Psoas muscle (tissue), 8 donors: ENCODE measurements around the gene SLC25A25. TPM values are rescaled to one million over a fixed set of nuclear protein-coding genes. Genes with fewer than 3 reads are reported as not detected.

Source experiments
- ATAC-seq, 4 donors: fragments of 200-7000 bp; cut with Tn5 transposase; one replicate each; pipeline ENCODE4 v1.9.1; 2020; ENCODE audit warnings: moderate library complexity in 3 of 4, mild to moderate bottlenecking in 2 of 4
- DNase-seq, 2 donors: peaks; one replicate each; pipeline ENCODE4 v3.0.0-alpha.2; 2020
- H3K27ac ChIP-seq: fragments of 200-600 bp; one replicate; pipeline ENCODE4 v1.8.0; 2022
- H3K27me3 ChIP-seq, 3 donors: fragments of 200-600 bp in 1 of 3; one replicate each; pipeline versions ENCODE4 v1.6.1 to v1.8.0; 2013 to 2022; ENCODE audit warnings: low read length in 2 of 3, mild to moderate bottlenecking in 2 of 3, moderate library complexity in 1 of 3; ENCODE audit not compliant: insufficient read depth in 3 of 3
- H3K36me3 ChIP-seq, 2 donors: fragments of 200-600 bp in 1 of 2; one replicate each; pipeline versions ENCODE4 v1.6.1 to v1.8.0; 2013 to 2022; ENCODE audit warnings: low read depth in 1 of 2, mild to moderate bottlenecking in 1 of 2, moderate library complexity in 1 of 2; ENCODE audit not compliant: insufficient read depth in 1 of 2
- H3K4me1 ChIP-seq: fragments of 200-600 bp; one replicate; pipeline ENCODE4 v1.8.0; 2022
- H3K4me3 ChIP-seq: fragments of 200-600 bp; one replicate; pipeline ENCODE4 v1.8.0; 2022; ENCODE audit warnings: mild to moderate bottlenecking
- H3K9me3 ChIP-seq: fragments of 200-600 bp; one replicate; pipeline ENCODE4 v1.8.0; 2022
- WGBS, 3 donors: extraction: QIAGEN DNeasy Blood & Tissue Kit; methylation state at CpG; one replicate each; pipeline versions ENCODE4 v1.1.6 to v1.1.7; 2013; 5-methylcytosine and 5-hydroxymethylcytosine counted together
- intact Hi-C, 2 donors: fragments of 100-400 bp; cut with DNase I; formaldehyde crosslinking; loops; one replicate each; pipeline versions ENCODE4 v1.11.0 to v1.14.2; 2022
- polyA plus RNA-seq, 3 donors: library from polyadenylated mRNA; stranded (reverse); fragments of 200-250 nt; gene quantifications; one replicate each; pipeline ENCODE4 v1.2.3, GENCODE V29; 2013
- total RNA-seq, 4 donors: library from RNA; stranded (reverse); fragmentation: NEBNext Ultra II Directional in 2 of 4; extraction: Animal tissue kit (Norgen Biotek cat#: 25700) in 2 of 4; gene quantifications; one replicate each; pipeline versions ENCODE4 v1.2.1 to v1.2.4, GENCODE V29; 2021 to 2023
- TF ChIP-seq, protein P1 (sequence below): fragments of 200-600 bp; IDR thresholded peaks from one replicate; pipeline ENCODE4 v1.8.0; 2022; ENCODE audit warnings: antibody characterized with exemption
- donor health status: healthy with polysubstance abuse.
- donor health status: DM: no; HTN: no; CAD: no; lungs with moderate emphysema.
- donor health status: Bipolar disorder and iron deficiency.
- donor health status: healthy.
- donor health status: DM: yes; HTN: yes; CAD: no.
- donor health status: DM: no; HTN: no; CAD: no.
- donor health status: DM: no; HTN: no; CAD: no.
- donor health status: DM: yes; HTN: yes; CAD: no.

Gene SLC25A25
- total and polyA plus RNA-seq, 7 donors, result 3.6 to 50.3 (median 10.6) TPM

DNA sequence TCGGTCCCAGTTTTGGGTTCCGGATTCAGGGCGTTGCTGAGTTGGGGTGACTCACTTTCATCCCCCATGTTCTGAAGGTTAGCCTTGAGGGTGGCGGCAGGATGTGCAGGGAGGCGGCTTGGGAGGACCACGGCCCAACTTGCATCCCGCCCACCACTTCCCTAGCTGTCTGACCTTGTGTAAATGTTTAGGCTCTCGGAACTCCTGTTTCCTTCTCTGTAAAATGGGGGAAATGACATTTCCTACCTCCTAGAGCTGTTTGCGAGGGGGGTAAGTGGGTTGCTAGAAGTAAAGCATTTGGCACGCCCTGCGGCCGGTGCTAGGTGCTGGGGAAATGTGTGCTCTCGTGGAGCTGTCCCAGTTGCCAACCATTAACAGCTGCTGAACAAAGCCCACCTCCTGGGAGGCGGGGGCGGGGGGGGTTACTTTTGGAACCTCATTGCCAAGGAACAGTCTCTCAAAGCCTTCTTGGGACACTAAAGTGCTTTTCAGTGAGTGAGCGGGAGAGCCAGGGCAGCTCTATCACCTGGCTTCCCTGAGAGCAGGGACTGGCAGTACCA is 32.0 kb downstream of the SLC25A25 start:
- Histone ChIP-seq H3K4me1 (peaks cover 79% of the 10 kb centered on the region), H3K36me3 (peaks cover 0 to 38% of the 10 kb centered on the region in 2 donors), H3K4me3 (peak overlapping the region; percentile 70), H3K27me3 (no peaks in the 10 kb centered on the region), H3K27ac (peak overlapping the region; percentile 97), H3K9me3 (no peaks in the 10 kb centered on the region)
- no peak for ATAC-seq
- TF ChIP-seq, protein P1, sequence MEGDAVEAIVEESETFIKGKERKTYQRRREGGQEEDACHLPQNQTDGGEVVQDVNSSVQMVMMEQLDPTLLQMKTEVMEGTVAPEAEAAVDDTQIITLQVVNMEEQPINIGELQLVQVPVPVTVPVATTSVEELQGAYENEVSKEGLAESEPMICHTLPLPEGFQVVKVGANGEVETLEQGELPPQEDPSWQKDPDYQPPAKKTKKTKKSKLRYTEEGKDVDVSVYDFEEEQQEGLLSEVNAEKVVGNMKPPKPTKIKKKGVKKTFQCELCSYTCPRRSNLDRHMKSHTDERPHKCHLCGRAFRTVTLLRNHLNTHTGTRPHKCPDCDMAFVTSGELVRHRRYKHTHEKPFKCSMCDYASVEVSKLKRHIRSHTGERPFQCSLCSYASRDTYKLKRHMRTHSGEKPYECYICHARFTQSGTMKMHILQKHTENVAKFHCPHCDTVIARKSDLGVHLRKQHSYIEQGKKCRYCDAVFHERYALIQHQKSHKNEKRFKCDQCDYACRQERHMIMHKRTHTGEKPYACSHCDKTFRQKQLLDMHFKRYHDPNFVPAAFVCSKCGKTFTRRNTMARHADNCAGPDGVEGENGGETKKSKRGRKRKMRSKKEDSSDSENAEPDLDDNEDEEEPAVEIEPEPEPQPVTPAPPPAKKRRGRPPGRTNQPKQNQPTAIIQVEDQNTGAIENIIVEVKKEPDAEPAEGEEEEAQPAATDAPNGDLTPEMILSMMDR, result no peak
- 25 to 31% (median 27%) methylated on average over 16 of the region's 16 CpGs for WGBS, 3 donors
- intact Hi-C loops, result loop anchor here in 1 of 2 donors (5.0 kb wide), 1 partner anchor 43 kb away; no protein-coding TSS in a partner anchor
- DNase-seq, result peak in 1 of 2 donors; percentile 71

- no peak for ATAC-seq
- WGBS, 3 donors, result 30 to 36% (median 35%) methylated on average over 10 of the region's 10 CpGs
- TF ChIP-seq, protein P1, result no peak
- DNase-seq, result no peak
- peak overlapping the region; percentile 97 for H3K27ac ChIP-seq
- intact Hi-C loops, result loop anchor here in 1 of 2 donors (5.0 kb wide), 1 partner anchor 43 kb away; no protein-coding TSS in a partner anchor
- peak overlapping the region; percentile 70 for H3K4me3 ChIP-seq
- H3K36me3 ChIP-seq, result peaks cover 0 to 44% of the 10 kb centered on the region in 2 donors
- no peaks in the 10 kb centered on the region for H3K9me3 ChIP-seq
- H3K4me1 ChIP-seq, result peaks cover 79% of the 10 kb centered on the region
- H3K27me3 ChIP-seq, result no peaks in the 10 kb centered on the region
Measured at GRCh38 chr9:128100581-128100980, 32.5 kb downstream of the SLC25A25 start.

GRCh38 chr9:128101231-128101661 is 33.2 kb downstream of the SLC25A25 start:
- Histone ChIP-seq H3K4me1 (peaks cover 85% of the 10 kb centered on the region), H3K27me3 (no peaks in the 10 kb centered on the region), H3K4me3 (peak overlapping the region; percentile 70), H3K9me3 (no peaks in the 10 kb centered on the region), H3K36me3 (peaks cover 0 to 51% of the 10 kb centered on the region in 2 donors), H3K27ac (peak overlapping the region; percentile 97)
- ATAC-seq (no peak), DNase-seq (peak in 1 of 2 donors; percentile 39)
- TF ChIP-seq, protein P1, result no peak
- WGBS, 3 donors, result 43 to 59% (median 47%) methylated on average over 12 of the region's 12 CpGs
- intact Hi-C loops, result loop anchor here in 1 of 2 donors (5.0 kb wide), 1 partner anchor 44 kb away; no protein-coding TSS in a partner anchor

DNA sequence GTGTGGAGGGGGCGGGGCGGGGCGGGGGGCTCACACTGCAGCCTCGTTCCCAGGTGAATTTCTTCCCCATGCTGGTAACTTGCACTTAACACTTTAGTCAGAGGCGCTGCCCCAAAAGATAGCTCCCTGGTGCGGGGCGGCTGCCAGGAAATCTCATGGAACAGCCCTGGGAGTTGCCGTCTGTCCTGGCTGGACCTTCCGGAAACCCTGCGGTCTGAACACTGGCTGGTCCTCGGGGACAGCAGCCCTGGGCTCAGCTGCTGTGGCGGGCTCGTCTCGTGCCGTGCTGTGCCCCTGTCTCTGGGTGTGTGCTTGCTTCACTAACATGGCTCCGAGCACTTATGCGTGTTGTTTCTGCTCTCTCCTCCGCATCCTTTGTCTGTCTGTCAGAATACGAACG is 33.7 kb downstream of the SLC25A25 start:
- Histone ChIP-seq H3K27ac (peak overlapping the region; percentile 97), H3K27me3 (no peaks in the 10 kb centered on the region), H3K9me3 (no peaks in the 10 kb centered on the region), H3K4me1 (peaks cover 87% of the 10 kb centered on the region), H3K36me3 (peaks cover 2 to 55% of the 10 kb centered on the region in 2 donors), H3K4me3 (peak overlapping the region; percentile 70)
- peak; percentile 70 to 86 for DNase-seq
- WGBS, 3 donors, result 27 to 38% (median 28%) methylated on average over 20 of the region's 20 CpGs
- TF ChIP-seq, protein P1, result no peak
- intact Hi-C loops, result loop anchor here in 1 of 2 donors (5.0 kb wide), 1 partner anchor 44 kb away; no protein-coding TSS in a partner anchor
- peak in 3 of 4 donors; percentile 15 to 24 (median 20) for ATAC-seq
